PFSK-1 (cell line): ENCODE data around the gene RPS6KA4.

Source experiments
- FOXP2 ChIP-seq: optimal IDR thresholded peaks from 2 replicates; pipeline ENCODE3; 2011; ENCODE audit warnings: borderline replicate concordance, control low read depth, inconsistent platforms; ENCODE audit not compliant: insufficient read depth; ENCODE audit errors: extremely low read length, extremely low read depth
- POLR2AphosphoS5 ChIP-seq: IDR thresholded peaks from 2 replicates; pipeline ENCODE4 v1.6.1; 2012; ENCODE audit warnings: low read depth, mild to moderate bottlenecking, control low read depth, low read length, moderate library complexity
- REST ChIP-seq, 2 experiments: IDR thresholded peaks; 2 replicates each; pipeline versions ENCODE4 v1.6.1 to v1.8.0; 2011 to 2012; ENCODE audit warnings: low read depth in 2 of 2, low read length in 2 of 2, control low read depth in 1 of 2, inconsistent platforms in 1 of 2, mild to moderate bottlenecking in 1 of 2, moderate library complexity in 1 of 2; ENCODE audit not compliant: insufficient read depth in 1 of 2
- SIN3A ChIP-seq: IDR thresholded peaks from 2 replicates; pipeline ENCODE4 v1.6.1; 2012; ENCODE audit warnings: mild to moderate bottlenecking, low read length, moderate library complexity, borderline replicate concordance; ENCODE audit not compliant: insufficient read depth
- TAF1 ChIP-seq: IDR thresholded peaks from 2 replicates; pipeline ENCODE4 v1.6.1; 2012; ENCODE audit warnings: low read length, control low read depth, borderline replicate concordance; ENCODE audit not compliant: insufficient read depth

RPS6KA4 gene

GRCh38 chr11:64382047-64382446, 23.1 kb downstream of the RPS6KA4 start:
- TF ChIP-seq SIN3A (no peak), TAF1 (no peak), POLR2AphosphoS5 (no peak), FOXP2 (no peak), REST (IDR thresholded peaks at IDR 0.05; ENCODE audit: insufficient read depth in 1 of 2, low read depth in 2 of 2, low read length in 2 of 2) (no peak)

- TF ChIP-seq REST (IDR thresholded peaks at IDR 0.05; ENCODE audit: insufficient read depth in 1 of 2, low read depth in 2 of 2, low read length in 2 of 2) (no peak), POLR2AphosphoS5 (no peak)
Measured at GRCh38 chr11:64382586-64382985, 23.6 kb downstream of the RPS6KA4 start.

GRCh38 chr11:64383580-64383979, 24.6 kb downstream of the RPS6KA4 start:
- no peak for TF ChIP-seq SIN3A
- TF ChIP-seq POLR2AphosphoS5, result no peak

GRCh38 chr11:64384028-64384737, 25.2 kb downstream of the RPS6KA4 start:
- TF ChIP-seq FOXP2 (no peak), POLR2AphosphoS5 (no peak), TAF1 (no peak), SIN3A (no peak), REST (IDR thresholded peaks at IDR 0.05; ENCODE audit: insufficient read depth in 1 of 2, low read depth in 2 of 2, low read length in 2 of 2) (no peak)

- no peak for TF ChIP-seq FOXP2
- no peak for TF ChIP-seq POLR2AphosphoS5
- no peak for TF ChIP-seq TAF1
- no peak for TF ChIP-seq SIN3A
- no peak for TF ChIP-seq REST (IDR thresholded peaks at IDR 0.05; ENCODE audit: insufficient read depth in 1 of 2, low read depth in 2 of 2, low read length in 2 of 2)
Measured at GRCh38 chr11:64384981-64385944, 26.3 kb downstream of the RPS6KA4 start.
